Activated CD8-positive, alpha-beta memory T cell treated with anti-CD3 and anti-CD28 coated beads, Interleukin-2, amount 50 U/mL, for 1 hour (primary cell): ENCODE measurements around the gene IL12A.

Experiments
- DNase-seq: peaks from one replicate; pipeline ENCODE4 v3.0.0-alpha.2; 2020; ENCODE audit errors: extremely low read depth

IL12A gene

DNA sequence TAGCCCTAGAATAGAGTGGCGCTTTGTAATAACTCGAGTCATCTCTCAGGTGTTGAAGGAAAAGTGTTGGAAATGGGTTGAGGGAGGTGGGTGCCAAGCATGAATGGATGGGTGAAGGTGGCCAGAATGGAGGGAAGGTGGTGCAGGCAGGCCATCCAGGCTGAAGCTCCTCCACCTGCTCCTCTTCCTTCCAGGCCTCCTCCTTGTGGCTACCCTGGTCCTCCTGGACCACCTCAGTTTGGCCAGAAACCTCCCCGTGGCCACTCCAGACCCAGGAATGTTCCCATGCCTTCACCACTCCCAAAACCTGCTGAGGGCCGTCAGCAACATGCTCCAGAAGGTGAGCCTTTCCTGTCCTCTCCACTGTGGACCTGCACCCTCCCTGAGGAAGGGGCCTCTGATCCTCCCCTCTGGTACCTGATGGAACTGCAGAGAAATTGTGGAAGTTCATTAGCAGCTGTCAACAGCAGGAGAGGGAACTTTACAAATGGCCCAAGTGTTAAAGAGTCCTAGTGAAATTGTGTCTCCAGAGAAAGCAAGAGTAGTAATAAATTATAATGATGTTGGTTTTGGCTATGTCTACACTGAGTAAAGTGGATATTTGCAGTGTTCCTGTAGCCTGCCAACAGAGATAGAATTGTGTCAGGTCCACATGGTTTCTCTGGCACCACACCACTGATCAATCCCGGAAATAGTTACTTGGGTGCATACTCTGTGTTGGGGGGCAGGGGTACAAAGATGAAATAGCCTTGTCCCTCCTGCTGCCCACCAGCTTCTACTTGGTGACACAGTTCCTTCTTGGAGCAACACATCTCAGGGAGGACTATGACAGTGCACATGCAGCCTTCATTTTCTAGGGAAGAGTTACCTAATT lies 1.6 kb downstream of the IL12A start:
- DNase-seq = no peak

DNA sequence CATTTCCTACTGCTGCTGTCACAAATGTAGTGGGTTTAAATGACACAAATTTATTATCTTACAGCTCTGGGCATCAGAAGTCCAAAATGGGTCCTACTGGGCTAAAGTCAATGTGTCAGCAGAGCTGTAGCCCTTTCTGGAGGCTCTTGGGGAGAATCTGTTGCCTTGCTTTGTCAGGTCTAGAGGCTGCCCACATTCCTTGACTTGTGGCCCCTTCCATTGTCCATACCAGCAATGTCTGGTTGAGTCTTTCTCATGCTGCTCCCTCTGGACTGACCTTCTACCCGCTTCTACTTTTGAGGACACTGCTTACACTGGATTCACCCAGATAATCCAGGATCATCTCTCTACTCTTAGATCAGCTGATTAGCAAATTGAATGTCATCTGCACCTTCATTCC lies 3.0 kb downstream of the IL12A start:
- DNase-seq = no peak

DNA sequence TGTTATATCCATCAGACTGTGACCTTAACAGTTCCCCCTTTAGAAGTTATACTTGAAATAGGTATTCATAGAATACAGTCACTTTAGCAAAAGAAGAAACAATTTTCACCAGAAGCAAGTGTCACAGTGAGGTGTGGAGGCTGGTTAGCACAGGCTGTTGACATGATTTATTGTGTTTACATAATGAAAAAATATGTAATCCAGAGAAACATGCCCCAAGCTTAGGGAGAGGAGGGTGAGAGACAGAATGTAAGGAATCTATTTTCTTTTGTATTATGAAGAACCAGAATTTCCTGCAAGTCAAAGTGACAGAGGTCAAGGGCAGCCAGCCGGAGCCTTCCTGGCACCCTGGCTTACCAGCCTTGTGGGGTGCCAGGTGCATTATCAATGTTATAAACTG lies 4.0 kb downstream of the IL12A start:
- no peak for DNase-seq

DNA sequence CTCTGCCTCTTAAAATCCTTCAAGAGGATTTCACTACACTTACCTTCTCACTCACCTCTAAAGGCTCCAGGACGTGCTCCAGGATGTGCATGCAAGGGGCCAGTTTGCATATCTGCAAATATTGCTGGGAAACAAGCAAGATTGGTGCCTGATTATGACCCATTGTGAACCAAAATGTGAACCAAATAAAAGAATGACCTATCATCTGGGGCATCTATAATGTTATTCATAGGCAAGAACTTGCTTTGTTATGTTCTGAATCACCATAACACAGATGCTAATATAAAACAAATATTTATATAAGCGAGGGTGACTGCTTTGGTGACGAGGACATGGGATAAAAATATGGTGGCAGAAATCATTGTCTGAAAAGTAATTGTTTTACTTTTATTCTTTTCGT lies 5.5 kb downstream of the IL12A start:
- DNase-seq = no peak

DNA sequence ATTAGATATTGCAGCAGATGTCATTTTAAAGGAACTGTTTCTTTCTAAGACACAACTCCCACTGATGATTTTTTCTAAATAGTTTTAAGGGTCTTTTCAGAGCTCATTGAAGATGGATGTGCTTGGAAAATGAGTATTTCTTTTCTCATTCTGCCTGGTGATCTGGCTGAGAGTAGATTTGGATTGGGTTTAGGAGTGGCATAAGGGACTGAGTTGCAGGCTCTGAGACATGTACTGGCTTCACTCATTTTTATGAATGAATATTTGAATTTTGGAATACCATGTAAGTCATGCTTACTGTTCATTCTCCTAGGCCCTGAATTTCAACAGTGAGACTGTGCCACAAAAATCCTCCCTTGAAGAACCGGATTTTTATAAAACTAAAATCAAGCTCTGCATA lies 6.5 kb downstream of the IL12A start:
- no peak for DNase-seq

DNA sequence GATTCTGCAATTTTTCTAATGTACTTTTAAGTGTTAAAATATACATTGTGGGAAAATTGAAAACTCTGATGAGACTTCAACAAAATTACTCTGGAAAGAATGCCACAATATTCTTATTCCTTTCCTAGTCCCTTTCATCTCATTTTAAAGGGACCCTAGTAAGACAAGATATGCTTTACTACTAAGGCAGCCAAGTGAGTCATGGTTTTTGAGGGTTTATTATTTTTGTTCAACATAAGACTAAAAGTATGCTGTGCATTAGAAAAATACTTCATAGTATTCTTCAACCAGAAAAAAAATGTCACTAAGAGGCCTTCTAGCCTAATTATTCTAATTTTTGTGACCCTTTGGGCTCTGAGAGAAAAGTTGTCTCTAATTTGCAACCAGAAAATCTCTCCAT lies 7.4 kb downstream of the IL12A start:
- no peak for DNase-seq

DNA sequence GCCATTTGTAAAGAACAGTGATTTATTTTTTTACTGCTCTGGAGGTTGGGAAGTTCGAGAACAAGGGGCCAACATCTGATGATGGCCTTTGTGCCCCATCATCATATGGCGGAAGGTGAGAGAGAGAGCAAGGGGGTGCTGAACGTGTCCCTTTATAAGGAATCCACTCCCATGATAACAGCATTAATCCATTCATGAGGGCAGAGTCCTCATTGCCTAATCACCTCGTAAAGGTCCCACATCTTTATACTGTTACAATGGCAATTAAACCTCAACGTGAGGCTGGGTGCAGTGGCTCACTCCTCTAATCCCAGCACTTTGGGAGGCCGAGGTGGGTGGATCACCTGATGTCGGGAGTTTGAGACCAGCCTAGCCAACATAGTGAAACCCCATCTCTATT lies 8.3 kb downstream of the IL12A start:
- DNase-seq = no peak

DNA sequence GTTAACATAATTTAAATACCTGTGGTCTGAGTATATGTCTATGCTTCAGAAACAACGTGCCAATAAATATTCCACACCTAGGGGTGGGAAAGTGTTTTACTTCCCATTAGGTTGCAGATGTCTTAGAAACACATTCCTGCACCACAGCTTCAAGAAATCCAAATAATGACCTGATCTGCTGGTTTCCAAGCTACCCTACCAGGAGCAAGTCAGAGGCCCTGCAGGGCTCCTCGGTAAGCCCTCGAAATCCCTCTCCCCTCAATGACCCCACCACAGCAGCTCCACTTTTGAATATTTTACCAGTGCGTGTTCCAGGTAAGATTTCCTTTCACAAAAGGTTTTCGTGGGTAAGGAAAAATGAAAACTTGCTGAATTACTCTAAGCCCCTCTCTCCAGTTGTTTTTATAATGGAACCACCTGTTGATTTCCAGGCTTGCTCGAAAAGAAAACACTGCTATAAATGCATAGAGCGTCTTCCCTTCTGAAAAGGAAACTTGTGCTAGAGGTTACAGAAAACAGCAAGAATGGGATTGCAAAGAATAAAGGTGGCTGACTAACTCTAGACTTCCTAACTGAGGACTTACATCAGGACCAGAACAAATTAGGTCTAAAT lies 12.6 kb downstream of the IL12A start:
- DNase-seq = no peak

DNA sequence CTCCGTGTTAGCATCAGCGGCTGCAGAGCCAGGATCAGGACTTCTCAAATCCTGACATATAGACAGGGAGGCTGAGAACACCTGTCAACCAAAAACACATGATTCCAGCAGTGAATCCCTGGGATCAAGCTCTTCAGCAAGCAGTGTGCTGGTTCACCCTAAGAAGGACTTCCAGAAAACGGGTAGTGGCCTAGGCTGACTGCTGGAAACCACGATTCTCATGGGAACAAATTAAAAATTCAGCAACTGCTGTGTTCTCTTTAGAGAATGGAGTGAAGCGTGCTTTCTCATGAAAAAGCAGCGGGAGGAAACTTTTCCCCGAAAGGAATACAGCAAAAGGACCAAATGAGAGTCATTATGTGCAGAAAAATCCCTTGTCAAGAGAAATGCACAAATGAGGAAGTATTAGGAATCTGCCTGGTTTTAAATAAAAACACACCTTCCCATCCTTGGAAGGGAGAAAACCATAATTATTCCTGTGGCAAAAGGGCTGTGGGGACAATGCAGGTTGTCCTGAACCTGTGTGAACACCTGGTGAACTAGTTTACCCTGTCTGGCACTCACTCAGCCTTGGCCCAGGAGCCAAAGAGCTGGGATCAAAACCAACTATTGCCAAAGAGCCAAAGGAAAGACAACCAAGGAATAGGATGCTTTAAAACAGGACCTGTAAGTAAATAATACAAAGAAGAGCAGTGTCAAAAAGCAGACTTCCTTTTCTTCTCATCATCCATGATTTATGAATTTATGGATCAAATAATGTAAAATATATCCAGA lies 13.4 kb downstream of the IL12A start:
- DNase-seq = no peak

DNA sequence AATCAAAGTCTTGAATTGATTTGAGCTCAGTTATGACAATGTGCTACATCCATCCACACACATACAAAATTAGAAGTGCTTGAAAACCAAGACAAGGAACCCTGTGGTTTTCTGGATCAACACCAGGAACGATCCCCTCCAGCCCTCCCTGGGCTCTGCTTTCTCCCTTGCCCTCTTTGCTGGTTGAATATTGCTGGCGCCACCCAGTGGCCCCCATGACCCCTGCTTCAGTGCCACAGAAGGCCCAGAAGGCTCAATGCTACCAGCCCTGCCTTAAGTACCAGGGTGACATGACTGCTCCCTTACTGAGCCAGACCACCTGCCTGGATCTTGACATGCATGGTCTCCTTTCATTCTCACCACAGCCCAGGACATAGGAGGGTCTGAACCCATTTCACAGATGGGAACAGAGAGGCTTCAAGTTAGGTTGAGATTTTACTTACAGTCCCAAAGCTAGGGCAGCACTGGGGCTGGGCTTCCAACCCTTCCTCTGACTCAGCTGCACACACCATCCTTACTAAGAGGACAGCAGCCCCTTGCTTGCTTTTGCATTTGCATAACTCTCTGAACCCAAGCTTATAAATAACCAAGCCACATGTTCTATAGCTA lies 15.0 kb downstream of the IL12A start:
- no peak for DNase-seq

DNA sequence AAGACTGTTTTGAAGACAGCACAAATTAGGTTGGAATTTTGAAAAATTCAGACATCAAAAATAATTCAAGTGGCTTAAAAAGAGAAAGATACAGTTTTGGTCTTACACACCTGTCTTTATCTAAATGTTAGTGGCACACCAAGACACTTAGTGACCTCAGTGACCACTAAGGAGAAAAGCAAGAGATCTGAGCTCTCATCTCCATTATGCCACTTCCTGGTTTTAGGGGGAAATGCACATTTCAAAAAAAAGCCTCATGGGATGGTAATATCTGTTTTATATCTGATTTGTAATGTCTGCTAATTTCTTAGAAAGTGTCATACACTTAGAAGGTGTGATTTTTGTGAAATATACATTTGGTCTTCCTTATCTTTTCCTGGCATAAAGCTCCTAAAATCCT lies 16.4 kb downstream of the IL12A start:
- no peak for DNase-seq

DNA sequence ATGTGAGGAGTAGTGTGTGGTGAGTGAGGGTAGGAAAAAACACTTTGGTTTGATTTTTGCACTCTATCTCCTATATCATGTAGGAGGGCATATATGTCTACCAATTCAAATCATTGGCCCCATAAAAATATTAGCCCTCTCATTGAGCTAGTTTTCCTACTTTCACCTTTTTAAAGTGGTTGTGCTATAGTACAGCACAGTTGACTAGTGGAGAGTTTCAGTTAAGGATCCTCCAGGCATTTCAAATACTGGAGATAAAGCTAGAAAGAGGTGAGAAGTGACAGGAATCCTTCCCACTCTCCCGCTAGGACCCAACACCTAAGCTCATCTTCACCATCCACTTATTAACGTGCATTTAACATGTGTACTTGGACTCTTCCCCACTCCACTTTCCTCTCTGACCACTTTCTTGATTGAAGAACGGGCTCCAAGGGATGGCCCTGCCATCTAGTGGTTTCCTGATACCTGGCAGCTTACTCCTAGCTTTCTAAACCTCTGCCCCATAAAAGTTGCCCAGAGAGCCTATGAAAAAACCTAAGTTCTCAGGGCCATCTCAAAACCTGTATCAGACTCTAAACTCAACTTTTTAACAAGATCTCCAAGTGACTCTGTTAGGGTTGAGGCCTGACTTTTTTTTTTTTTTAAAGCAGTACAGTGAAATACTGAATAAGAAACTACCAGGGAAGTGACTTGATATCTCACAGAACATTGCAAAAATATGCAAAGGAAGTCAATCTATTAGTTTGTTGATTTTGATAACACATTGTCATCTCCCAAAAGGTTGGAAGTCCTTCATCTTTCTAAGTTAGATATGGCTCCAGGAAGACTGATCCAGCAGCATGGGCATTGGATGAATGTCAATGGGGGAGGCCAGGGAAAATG lies 17.9 kb downstream of the IL12A start:
- no peak for DNase-seq

DNA sequence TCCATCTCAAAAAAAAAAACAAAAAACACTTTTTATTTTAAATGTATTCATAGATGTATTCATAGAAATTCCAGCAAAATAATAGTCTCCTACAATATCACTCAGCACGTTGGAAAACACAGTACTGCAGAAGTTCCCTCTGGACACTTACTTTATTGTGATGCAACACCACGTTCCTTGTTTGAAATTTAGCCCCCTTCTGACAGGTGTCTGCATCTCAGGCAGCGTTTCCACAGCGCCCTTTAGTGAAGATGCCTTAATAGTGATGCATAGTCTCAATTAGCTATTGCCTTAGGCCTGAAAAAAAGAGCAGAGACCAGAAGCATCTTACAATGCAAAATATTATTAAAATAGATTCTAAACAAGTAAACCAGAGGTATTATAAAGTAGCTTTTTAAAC lies 20.3 kb downstream of the IL12A start:
- DNase-seq = no peak

DNA sequence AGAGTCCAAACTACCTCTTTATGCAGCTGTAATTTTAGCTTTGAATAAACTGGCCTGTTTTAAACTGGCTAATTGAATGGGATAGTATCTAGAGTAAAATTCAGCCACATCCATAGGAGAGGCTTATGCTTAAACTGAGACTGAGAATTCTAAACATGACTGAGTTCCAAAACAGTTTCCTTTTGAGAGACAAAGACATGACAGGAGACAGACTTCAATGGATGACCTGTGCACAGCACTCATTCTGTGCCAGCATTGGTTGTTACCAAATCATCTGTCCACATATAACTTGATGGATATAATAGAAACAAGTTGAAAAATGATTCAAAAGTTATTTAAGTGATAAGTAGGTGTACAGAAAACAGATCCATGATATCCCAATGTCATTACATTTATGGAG lies 20.9 kb downstream of the IL12A start:
- DNase-seq = no peak

DNA sequence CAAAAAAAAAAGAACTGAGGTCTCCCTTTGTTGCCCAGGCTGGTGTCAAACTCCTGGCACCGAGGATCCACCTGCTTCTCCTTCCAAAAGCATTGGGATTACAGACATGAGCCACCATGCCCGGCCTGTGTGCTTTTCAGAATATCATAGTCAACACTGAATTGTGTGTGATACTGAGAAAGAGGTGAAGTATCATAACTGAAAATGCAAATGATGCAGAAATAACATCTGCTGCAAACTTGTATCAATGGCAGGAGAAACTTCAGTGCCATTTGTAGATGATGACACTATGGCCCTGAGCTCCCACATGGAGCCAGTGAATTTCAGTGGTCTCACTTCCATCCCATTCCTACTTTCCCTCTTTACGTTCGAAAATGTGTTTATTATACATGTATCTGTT lies 21.9 kb downstream of the IL12A start:
- no peak for DNase-seq

DNA sequence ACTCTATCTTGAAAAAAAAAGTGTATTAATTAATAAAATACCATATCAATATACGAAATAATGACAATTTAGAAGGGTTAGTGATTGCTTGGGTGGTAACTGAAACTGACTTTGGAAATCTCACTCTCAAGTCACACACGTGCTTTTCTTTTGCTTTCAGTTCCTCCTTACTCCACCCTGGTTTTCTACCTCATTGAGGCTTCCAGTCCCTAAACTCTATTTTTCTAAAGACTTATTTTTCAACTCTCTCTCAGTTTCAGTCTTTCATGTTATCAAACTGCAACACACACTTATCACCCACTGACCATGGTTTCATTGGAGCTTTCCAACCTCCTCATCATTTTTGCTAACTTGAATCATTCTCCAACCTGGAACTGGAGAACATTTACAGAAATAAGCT lies 23.5 kb downstream of the IL12A start:
- DNase-seq = no peak

DNA sequence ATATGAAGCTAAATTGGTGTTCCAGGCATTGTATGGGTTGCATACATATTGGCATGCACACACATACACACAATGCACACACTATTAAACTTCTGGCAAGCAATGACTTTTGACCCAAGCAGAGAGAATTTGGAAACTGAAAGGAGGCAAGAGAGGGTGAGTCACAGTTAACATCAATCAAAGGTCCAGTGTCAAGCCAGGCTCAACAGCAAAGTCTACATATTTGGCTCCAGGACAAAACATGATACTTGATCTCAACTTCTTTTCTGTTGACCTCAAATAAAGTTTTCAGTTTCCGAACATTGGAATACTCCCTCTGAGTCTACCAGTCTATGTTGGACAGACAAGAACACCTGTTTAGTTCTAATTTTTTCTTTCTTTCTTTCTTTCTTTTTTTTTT lies 28.3 kb downstream of the IL12A start:
- DNase-seq = no peak

DNA sequence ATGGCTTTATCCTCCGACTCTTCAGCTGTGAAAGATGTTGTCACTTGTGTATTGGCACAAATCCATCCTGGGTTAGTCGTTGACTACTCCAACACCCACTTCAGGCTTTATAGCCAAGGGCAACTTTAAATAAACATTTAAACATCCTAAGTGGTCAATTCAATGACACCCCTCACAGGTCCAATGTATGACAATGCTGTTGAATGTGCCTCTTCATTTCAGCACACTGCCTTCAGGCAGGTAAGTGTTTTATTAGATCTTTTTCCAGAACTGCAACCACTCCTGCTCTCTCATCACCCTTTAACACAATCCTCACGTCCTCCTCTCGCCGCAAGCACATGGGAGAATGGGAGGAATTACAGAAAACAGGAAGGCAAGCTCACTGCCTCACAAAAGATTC lies 30.3 kb downstream of the IL12A start:
- no peak for DNase-seq

DNA sequence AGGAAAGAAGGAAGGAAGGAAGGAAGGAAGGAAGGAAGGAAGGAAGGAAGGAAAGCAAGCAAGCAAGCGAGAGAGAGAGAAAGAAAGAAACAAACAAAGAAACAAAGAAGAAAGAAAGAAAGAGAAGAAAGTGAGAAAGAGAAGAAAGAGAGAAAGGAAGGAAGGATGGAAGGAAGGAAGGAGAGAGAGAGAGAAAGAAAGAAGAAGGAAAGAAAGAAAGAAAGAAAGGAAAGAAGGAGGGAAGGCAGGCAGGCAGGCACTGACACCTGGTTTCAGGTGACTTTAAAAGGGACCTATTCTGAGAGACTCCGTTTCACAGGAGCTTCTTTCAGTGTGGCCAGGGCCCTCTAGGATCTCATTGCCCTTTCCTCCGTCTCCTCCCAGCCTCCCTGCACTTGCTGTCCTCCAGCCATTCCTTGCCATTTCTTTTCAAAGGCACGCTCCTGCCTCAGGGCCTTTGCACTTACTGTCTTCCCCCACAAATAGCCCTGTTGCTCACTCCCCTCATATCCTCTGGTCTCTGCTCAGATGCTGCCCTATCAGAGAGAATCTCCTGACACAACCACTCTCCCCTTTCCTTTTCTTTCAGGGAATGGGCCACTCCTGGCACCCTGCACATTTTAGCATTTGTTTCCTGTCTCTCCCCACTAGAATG lies 31.5 kb downstream of the IL12A start:
- DNase-seq = no peak

DNA sequence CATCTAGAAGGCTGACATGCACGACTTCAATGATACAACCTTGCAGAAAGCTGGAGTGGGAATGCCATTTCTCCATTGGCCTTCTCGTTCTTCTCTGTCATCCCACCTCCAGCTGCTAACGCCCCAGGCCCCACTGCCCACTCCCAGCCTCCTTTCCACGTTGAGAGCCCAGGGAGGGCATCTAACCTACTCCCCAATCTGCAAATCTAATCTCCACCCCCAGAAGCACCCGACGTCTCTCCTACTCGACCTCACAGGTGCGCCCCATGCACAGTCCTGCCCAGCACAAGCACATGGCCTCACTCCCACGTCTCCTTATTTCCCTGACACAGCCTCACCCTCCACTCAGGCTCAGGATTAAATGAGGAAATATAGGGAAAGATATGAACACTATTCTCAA lies 33.4 kb downstream of the IL12A start:
- DNase-seq = no peak

DNA sequence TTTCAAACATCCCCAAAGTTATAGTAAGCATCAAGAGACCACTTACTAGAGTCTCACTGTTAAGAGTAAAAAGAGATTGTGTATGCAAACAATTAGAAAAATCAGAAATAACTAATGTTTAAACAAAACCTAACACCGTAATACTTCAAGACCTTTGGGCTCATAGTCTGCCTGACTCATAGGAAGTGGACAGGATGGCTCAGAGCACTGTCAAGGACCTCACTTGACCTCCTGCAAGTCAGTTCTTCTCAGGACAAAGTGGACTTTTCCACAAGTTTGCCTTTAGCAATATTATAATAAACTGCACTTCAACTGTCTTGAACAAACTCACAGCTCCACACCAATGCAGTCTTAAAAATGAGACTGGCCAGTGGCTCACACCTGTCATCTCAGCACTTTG lies 34.8 kb downstream of the IL12A start:
- no peak for DNase-seq
